ENCODE data around the gene CHST15.

DNA sequence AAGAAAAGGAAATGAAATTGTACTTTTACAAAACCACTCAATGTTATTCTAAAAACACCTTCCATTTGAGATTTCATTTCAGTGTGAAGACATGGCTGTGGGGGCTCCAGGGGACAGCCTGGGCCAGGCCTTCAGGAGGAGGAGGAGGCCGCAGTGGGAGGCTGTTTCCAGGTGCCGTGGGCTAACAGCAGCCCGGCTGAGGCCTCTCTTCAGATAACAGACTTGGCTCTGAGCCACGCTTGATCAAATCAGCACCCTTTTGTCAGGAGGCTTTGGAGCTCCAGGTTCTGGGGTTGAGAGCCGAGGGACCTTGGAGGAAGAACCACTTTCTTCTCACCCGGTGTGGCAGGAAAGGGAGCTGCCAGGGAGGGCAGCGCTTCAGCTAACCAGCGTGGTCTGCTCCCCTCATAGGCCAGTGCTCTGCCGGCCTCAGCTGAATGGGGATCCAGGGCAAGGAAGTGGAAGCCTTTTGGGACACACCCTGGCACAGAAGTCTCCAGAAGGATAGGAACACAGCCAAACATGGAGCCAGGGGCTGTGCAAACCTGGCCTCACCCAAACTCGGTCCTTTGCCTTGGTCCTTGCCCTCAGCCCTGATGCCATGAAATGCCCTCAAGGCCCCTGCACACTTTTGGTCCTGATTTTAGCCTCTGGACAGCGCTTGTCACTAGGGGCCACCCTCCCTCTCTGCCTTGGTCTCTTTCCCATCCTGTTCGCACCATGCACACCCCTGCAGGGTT, 23.5 kb upstream of the CHST15 start:
- TF ChIP-seq CTCF (IDR thresholded peaks at IDR 0.05) (no peak), POLR2A (IDR thresholded peaks at IDR 0.05) (no peak), POLR2AphosphoS5 (IDR thresholded peaks at IDR 0.05; ENCODE audit: insufficient read depth in 1 of 2, low read depth in 1 of 2) (no peak)

Data from vagina (tissue), 2 donors.